Glomerular visceral epithelial cell (primary cell): ENCODE measurements around the gene UBE2C.
"Not testable (repeated sequence)": the region's sequence is repeated elsewhere in the genome, so short reads cannot be mapped to it uniquely, and the experiment has no call there.

Experiments
- DNase-seq: peaks from one replicate; pipeline ENCODE4 v3.0.0-alpha.2; 2016; ENCODE audit errors: extremely low spot score

The UBE2C gene

DNA sequence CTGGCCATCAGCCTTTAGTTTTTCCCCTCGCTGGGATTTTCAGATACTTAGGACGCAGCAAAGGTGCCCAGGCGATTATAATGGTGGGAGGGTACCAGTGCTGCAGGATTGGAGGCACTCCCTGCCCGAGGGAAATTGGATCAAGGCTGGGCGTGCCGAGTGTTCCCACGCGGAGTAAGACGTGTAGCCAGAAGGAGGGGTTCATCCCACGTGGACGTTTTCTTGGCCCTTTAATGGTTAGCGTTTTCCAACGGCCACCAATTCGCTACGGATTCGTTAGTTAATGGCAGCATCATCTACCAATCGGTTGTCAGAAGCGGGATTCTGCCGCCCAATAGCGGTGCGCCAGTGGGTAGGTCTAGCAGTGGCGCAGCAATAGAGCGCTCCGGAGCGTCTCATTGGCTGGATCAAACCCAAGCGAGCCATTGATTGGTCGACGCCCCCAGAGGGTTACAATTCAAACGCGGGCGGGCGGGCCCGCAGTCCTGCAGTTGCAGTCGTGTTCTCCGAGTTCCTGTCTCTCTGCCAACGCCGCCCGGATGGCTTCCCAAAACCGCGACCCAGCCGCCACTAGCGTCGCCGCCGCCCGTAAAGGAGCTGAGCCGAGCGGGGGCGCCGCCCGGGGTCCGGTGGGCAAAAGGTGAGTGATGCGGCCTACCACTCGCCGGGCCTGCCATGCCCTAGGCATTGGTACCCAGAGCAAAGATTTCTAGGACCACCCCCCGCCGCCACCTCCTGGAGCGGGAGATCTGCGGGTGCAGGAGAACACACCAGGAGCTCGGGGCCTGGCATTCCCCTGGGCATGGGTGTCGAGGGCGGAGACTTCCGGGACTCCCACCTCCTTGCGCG lies at the start of gene UBE2C:
UBE2C (plus strand) TSS at position 488 of the 849 bp plus-strand sequence; CDS start at position 540, 52 bp downstream.
- DNase-seq, result peak; percentile 99

- DNase-seq, result not testable (repeated sequence)
Measured at GRCh38 chr20:45764618-45765282, 47.7 kb upstream of the UBE2C start.

DNA sequence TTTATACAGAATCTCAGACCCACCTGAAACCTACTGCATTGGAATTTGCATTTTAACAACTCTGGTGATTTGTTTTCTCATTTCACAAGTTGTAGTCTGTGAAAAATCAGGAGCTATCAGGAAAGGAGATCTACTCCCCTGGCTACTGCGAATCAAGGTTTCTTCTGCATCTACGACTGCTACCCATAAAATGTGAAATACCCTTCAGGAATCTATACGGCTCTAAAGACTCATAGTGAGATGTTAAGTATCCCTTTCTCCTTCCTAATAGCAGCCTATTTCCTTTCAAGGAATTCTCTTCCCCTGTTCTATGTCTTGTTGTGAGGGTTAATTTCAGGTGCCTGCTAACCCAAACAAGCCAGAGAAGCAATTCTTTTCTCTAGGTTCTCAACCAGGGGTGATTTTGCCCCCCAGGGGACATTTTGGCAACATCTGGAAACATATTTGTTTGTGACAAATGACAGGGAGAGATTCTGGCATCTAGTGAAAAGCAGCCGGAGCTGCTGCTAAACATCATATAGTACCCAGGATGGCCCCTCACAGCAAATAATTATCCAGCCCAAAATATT lies 47.1 kb upstream of the UBE2C start:
- no peak for DNase-seq

DNA sequence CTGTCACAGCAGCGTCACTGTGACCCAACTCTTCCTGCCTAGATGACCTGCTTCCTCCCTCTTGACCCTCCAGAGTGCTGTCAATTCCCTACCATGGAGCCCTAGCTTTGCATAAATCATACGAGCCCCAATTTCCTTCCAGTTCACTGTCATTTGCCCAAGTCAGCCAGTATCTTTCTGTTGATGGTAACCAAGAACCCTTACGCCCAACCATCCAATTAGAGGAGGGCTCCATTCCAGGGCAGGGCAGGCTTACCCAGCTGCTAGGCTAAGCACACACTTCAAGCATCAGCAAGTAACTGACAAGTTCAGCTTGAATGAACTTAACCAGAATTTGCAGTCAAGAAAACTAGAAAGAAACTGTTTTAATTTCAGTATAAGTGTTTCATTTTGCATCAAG lies 46.5 kb upstream of the UBE2C start:
- DNase-seq, result no peak

DNA sequence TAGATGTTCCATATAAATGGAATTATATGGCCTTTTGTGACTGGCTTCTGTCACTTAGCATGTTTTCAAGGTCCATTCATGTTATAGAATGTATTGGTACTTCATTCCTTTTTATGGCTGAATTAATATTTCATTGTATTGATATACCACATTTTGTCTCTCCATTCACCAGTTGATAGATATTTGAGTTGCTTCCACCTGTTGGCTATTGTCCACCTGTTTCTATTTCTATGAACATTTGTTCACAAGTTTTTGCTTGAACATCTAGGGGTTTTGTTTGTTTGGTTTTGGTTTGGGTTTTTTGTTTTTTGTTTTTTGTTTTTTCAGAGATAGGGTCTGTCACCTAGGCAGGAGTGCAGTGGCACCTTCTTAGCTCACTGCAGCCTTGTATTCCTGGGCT lies 44.0 kb upstream of the UBE2C start:
- no peak for DNase-seq

DNA sequence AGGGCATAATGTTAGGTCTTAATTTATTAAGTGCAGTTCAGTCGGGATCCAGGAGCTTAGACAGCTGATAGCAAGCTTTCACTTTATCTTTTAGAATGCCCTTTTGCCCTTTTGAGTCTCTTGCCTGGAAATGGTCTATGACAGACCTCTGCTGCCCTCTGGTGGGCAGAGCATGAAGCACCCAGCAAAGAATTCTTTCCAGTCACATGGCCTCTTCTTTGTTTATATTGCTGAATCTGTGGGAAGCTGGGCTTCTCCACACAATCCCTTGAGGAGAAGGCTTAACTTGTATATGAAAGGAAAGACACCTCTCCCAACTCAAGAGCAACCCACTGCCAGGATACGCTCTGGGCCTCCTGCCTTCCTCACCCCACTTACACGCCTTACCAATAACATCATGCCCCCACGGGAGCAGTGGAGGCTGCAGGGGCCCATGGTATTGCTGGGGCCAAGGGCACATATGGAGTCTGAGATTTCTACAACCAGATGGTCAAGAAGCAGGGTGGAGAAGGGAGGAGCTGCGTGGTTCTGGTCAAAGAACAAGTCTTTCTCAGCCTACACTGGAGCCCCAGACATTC lies 41.2 kb upstream of the UBE2C start:
- peak; percentile 86 for DNase-seq

DNA sequence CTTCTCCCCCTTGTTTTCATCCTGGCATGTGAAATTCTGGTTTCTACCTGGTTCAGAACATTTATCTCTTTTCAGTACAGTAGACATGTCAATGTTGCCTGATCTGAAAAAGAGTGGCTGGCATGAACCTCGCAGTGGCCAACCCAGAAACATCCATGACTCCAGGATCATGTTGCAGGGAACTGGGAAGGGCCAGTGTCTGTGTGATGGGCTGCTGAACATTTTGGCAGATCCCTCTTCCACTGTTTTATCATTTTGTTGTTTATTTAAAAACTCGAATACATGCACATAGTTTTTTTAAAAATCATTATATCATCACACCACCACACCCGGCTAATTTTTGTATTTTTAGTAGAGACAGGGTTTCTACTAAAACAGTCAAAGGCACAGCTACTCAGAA lies 39.8 kb upstream of the UBE2C start:
- DNase-seq, result no peak

DNA sequence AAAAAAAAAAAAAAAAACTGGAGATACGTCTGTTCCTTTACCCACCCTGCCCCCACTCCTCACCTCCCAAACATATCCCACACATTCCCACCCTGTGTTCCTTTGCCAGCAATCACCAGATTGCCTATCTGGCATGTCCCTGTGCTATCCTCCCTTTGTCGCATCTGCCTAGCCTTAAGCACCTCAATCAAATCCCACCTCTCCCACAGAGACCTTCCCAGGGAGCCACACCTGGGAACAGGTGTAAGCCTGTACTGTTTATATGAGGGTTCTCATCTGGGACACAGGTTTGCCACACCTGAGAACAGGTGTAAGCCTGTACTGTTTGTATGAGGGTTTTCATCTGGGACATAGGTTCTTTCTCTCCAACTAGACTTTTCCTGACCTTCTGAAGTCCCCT lies 37.5 kb upstream of the UBE2C start:
- no peak for DNase-seq

GRCh38 chr20:45775411-45775810 lies 37.0 kb upstream of the UBE2C start:
- no peak for DNase-seq

DNA sequence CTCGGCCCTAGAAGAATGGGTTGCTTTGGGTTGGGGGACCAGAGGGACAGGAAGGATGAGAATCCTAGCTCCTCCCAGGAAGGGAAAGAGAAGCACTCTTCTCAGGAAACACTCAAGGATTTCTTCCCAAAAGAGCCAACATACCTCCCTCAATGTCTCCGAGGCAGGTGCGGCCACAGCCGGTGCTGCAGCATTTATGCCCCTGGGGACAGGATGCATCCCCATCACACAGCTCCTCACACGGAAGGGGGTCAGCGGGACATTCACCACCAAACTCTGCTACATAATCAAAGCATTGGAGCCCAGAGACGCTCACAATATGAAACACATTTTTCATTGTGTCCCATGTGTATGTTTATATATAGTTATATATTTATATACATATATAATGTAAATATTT lies 35.5 kb upstream of the UBE2C start:
- no peak for DNase-seq

GRCh38 chr20:45779011-45779915 lies 33.2 kb upstream of the UBE2C start:
- DNase-seq, result peak; percentile 99

DNA sequence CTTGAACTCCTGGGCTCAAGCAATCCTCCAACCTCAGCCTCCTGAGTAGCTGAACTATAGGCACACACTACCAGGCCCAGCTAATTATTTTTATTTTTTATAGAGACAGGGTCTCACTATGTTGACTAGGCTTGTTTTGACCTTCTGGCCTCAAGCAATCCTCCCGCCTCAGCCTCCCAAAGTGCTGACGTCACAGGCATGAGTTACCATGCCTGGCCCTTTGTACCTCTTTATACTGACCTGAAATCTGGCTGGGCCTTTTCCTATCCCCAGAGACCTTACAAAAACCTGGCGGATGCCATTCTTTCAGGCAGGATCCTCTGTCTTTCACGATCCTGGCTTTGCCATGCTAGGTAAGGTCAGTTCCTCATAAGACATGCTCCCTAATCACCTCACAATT lies 32.3 kb upstream of the UBE2C start:
- no peak for DNase-seq

DNA sequence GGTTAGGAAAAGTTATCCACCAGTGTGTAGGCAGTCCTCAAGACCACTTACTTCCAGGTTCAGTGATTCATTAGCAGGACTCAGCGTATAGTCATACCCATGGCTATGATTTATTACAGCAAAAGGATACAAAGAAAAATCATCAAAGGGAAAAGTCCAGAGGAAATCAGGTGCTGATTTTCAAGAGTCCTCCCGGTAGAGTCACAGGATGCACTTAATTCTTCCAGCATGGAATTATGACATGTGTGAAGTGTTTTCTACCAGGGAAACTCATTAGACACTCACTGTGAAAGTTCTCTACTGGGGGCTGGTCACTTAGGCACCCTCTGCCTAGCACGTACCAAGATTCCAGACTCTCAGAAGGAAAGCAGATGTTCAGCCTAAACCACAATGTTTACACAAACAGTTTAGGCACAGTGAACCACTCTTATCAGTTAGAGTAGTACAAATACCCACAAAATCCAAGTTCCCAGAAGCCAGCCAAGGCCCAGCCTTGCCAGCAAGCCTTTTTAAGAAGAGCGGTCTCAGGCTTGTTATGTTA lies 31.0 kb upstream of the UBE2C start:
- DNase-seq, result peak; percentile 82

DNA sequence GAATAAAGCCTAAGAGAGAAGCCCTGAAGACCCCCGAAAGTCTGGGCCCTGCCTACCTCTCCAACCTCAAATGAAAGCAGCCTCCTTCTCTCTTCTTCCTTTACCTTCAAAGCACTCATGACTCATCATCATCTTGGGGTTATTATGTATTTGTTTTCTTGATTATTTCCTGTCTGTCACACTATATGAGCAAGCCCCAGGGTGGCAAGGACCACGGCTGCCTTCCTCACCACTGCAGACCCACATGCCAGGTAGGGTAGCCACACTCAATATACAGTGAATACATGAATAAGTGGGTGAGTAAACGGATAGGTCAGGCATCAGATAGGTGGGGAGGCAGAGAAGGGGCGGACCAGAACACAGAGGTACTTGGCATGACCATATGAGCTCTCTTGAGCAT lies 29.6 kb upstream of the UBE2C start:
- DNase-seq, result peak; percentile 21

DNA sequence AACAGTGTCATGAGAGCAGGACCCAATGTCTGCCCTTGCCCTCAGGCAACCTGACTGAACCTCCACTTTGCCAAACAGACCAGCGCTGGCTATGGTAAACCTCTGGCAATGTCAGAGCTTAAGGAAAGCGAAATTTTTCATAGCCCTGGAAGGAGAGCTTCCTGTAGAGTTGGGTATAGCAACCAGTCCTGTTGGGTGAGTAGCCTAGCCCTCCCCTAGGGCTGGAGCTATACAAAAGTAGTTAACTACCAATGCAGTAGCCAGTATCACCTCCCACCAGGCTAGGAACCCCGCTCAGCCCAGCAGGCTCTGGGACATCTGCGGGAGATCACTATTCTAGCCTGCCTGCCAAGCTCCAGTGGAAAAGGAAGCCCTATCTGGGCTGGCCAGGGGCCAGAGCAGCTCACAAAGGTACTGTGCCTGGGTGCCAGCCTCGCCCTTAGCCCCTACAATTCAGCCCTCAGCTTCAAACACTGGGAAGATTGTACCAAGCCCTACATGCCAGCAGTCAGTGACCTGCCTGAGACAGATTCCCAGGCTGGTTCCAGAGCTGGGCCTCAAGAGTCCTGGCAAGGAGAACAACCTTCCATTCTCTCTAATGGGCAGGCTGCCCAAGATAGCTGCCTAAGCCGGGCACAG lies 28.7 kb upstream of the UBE2C start:
- DNase-seq, result no peak

- DNase-seq, result no peak
Measured at GRCh38 chr20:45788351-45788750, 24.1 kb upstream of the UBE2C start.

GRCh38 chr20:45792317-45793118 lies 19.9 kb upstream of the UBE2C start:
- no peak for DNase-seq

- no peak for DNase-seq
Measured at GRCh38 chr20:45796337-45797065, 15.9 kb upstream of the UBE2C start.

GRCh38 chr20:45797510-45797909 lies 14.9 kb upstream of the UBE2C start:
- not testable (repeated sequence) for DNase-seq
